HCT116 (cell line): ENCODE data around the gene SMIM14.

Experiments
- EZH2 ChIP-seq: fragments of 200-600 bp; sonication (generic); IDR thresholded peaks from 2 replicates; pipeline ENCODE4 v1.6.1; 2017; ENCODE audit warnings: antibody characterized with exemption, mixed run types
- EZH2phosphoT487 ChIP-seq: fragments of 200-600 bp; IDR thresholded peaks from 2 replicates; pipeline ENCODE4 v1.6.1; 2018; ENCODE audit warnings: antibody characterized with exemption, borderline replicate concordance
- JUND ChIP-seq: IDR thresholded peaks from 2 replicates; pipeline ENCODE4 v1.6.1; 2012
- POLR2A ChIP-seq: IDR thresholded peaks from 2 replicates; pipeline ENCODE4 v1.7.0; 2011; ENCODE audit warnings: borderline replicate concordance; ENCODE audit not compliant: insufficient read depth, insufficient read length; ENCODE audit errors: extremely low read depth
- POLR2AphosphoS5 ChIP-seq: IDR thresholded peaks from 2 replicates; pipeline ENCODE4 v1.6.1; 2011; ENCODE audit warnings: mild to moderate bottlenecking, low read depth, low read length, moderate library complexity
- TF ChIP-seq, protein P1 (sequence below), 3 experiments: fragments of 200-600 bp in 1 of 3; sonication (generic) in 1 of 3; IDR thresholded peaks in 2 of 3; conservative IDR thresholded peaks in 1 of 3; 2 replicates each; pipeline ENCODE4 v1.5.1; 2012 to 2017; ENCODE audit warnings: low read depth in 2 of 3, low read length in 2 of 3, antibody characterized with exemption in 1 of 3, borderline replicate concordance in 1 of 3, control low read depth in 1 of 3, mild to moderate bottlenecking in 1 of 3, mixed read lengths in 1 of 3, mixed run types in 1 of 3, moderate library complexity in 1 of 3; ENCODE audit not compliant: insufficient read depth in 1 of 3
- TF ChIP-seq, protein P2 (sequence below): IDR thresholded peaks from 2 replicates; pipeline ENCODE4 v1.6.1; 2012

DNA sequence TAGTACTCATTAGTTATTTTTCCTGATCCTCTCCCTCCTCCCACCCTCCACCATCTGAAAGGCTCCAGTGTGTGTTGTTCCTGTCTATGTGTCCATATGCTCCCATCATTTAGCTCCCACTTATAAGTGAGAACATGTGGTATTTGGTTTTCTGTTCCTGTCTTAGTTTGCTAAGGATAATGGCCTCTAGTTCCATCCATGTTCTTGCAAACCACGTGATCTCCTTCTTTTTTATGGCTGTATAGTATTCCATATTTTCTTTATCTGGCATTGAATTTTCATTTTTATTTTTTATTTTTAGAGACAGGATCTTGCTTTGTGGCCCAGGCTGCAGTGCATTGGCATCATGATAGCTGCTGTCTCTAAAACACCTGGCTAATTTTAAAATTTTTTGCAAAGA is 47.3 kb upstream of the SMIM14 start:
- TF ChIP-seq, protein P1, sequence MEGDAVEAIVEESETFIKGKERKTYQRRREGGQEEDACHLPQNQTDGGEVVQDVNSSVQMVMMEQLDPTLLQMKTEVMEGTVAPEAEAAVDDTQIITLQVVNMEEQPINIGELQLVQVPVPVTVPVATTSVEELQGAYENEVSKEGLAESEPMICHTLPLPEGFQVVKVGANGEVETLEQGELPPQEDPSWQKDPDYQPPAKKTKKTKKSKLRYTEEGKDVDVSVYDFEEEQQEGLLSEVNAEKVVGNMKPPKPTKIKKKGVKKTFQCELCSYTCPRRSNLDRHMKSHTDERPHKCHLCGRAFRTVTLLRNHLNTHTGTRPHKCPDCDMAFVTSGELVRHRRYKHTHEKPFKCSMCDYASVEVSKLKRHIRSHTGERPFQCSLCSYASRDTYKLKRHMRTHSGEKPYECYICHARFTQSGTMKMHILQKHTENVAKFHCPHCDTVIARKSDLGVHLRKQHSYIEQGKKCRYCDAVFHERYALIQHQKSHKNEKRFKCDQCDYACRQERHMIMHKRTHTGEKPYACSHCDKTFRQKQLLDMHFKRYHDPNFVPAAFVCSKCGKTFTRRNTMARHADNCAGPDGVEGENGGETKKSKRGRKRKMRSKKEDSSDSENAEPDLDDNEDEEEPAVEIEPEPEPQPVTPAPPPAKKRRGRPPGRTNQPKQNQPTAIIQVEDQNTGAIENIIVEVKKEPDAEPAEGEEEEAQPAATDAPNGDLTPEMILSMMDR (IDR thresholded peaks at IDR 0.05 in 2 of 3, conservative IDR thresholded peaks at IDR 0.05 in 1 of 3; ENCODE audit: borderline replicate concordance in 1 of 3, insufficient read depth in 1 of 3, low read depth in 2 of 3, low read length in 2 of 3) = no peak
- no peak for TF ChIP-seq POLR2AphosphoS5
- TF ChIP-seq, protein P2, sequence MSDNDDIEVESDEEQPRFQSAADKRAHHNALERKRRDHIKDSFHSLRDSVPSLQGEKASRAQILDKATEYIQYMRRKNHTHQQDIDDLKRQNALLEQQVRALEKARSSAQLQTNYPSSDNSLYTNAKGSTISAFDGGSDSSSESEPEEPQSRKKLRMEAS = no peak
- no peak for TF ChIP-seq POLR2A
- no peak for TF ChIP-seq EZH2phosphoT487
- TF ChIP-seq JUND = no peak
- no peak for TF ChIP-seq EZH2
